GM12891 (cell line): ENCODE measurements around the gene AGBL1.

ENCODE experiments used
- PAX5 ChIP-seq: IDR thresholded peaks from 2 replicates; pipeline ENCODE4 v1.6.1; 2011; ENCODE audit warnings: low read length, moderate library complexity, mild to moderate bottlenecking; ENCODE audit not compliant: insufficient read depth, severe bottlenecking
- POLR2A ChIP-seq: IDR thresholded peaks from 2 replicates; pipeline ENCODE4 v1.6.1; 2011; ENCODE audit warnings: low read depth, low read length, control low read depth
- POLR2AphosphoS5 ChIP-seq: IDR thresholded peaks from 2 replicates; pipeline ENCODE4 v1.6.1; 2011; ENCODE audit warnings: low read depth, low read length, control low read depth
- POU2F2 ChIP-seq: IDR thresholded peaks from 2 replicates; pipeline ENCODE4 v1.6.1; 2011; ENCODE audit warnings: low read depth, mild to moderate bottlenecking, control low read depth, low read length, moderate library complexity
- SPI1 ChIP-seq: IDR thresholded peaks from 2 replicates; pipeline ENCODE4 v1.6.1; 2011; ENCODE audit warnings: low read depth, low read length, control low read depth
- TAF1 ChIP-seq: IDR thresholded peaks from 2 replicates; pipeline ENCODE4 v1.6.1; 2011; ENCODE audit warnings: low read depth, low read length, control low read depth

GRCh38 chr15:86236356-86237110, 156.9 kb downstream of the AGBL1 start:
- TF ChIP-seq POLR2AphosphoS5 (no peak), SPI1 (no peak), TAF1 (no peak), POLR2A (no peak), PAX5 (no peak), POU2F2 (no peak)
